ENCODE results near the gene OSBPL1A.

DNA sequence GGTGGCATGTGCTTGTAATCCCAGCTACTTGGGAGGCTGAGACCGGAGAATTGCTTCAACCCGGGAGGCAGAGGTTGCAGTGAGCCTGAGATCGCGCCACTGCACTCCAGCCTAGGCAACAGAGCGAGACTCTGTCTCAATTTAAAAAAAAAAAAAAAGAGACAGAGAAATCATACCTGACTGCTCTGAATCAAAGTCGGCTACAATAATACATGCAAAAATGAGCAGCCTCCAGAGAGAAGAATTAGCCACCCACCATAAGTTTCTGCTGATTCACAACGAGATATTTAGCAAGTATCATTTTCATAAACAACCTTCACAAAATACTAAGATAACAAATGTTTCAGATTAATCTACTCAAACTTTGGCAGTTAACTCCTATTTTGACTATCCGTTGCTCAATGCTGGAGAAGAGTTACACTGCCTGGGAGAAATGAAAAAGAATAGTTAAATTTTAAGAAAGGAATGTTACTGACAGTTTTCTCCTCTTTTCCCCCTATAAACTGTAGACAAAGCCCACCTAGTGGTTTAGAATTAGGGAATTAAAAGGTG lies 1.5 kb downstream of the OSBPL1A start:
- TF ChIP-seq, protein P1, sequence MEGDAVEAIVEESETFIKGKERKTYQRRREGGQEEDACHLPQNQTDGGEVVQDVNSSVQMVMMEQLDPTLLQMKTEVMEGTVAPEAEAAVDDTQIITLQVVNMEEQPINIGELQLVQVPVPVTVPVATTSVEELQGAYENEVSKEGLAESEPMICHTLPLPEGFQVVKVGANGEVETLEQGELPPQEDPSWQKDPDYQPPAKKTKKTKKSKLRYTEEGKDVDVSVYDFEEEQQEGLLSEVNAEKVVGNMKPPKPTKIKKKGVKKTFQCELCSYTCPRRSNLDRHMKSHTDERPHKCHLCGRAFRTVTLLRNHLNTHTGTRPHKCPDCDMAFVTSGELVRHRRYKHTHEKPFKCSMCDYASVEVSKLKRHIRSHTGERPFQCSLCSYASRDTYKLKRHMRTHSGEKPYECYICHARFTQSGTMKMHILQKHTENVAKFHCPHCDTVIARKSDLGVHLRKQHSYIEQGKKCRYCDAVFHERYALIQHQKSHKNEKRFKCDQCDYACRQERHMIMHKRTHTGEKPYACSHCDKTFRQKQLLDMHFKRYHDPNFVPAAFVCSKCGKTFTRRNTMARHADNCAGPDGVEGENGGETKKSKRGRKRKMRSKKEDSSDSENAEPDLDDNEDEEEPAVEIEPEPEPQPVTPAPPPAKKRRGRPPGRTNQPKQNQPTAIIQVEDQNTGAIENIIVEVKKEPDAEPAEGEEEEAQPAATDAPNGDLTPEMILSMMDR (conservative IDR thresholded peaks at IDR 0.05): no peak
- no peak for TF ChIP-seq EZH2 (IDR thresholded peaks at IDR 0.05; ENCODE audit: low read depth)

Measured in PC-9 (cell line).